Right lobe of liver (tissue), 4 donors: ENCODE measurements around the gene FBXW5.

ENCODE experiments used
- CTCF ChIP-seq, 4 donors: fragments of 200-600 bp in 3 of 4; fragments of 450-650 bp in 1 of 4; IDR thresholded peaks; one replicate each; pipeline versions ENCODE4 v1.5.1 to v1.8.0; 2016 to 2022; ENCODE audit warnings: antibody characterized with exemption in 4 of 4, mild to moderate bottlenecking in 2 of 4
- POLR2A ChIP-seq: fragments of 450-650 bp; IDR thresholded peaks from one replicate; pipeline ENCODE4 v1.6.1; 2017; ENCODE audit warnings: antibody characterized with exemption, mild to moderate bottlenecking
- donor health status: DM: no; HTN: no; CAD: no.
- donor health status: DM: no; HTN: no; CAD: no.
- donor health status: DM: no; HTN: yes; CAD: no.

GRCh38 chr9:136926154-136926704, 18.3 kb downstream of the FBXW5 start:
- TF ChIP-seq CTCF (IDR thresholded peaks at IDR 0.05) (no peak), POLR2A (no peak)
